Immature natural killer cell (primary cell): Measurements from ENCODE around the gene NDST3. TPM values are rescaled to one million over a fixed set of nuclear protein-coding genes. Genes with fewer than 3 reads are reported as not detected.

Experiments
- DNase-seq, 3 donors: peaks; one replicate each; pipeline ENCODE4 v3.0.0; 2022; ENCODE audit warnings: mixed read lengths in 1 of 3
- H3K27ac Mint-ChIP-seq, 6 donors: one replicate each; pipeline ENCODE4 v1.8.0; 2020; ENCODE audit warnings: mixed read lengths in 6 of 6, mild to moderate bottlenecking in 5 of 6, inconsistent platforms in 4 of 6, moderate library complexity in 3 of 6
- H3K27me3 Mint-ChIP-seq, 3 donors: one replicate each; pipeline ENCODE4 v1.8.0; 2020 to 2021; ENCODE audit warnings: low read depth in 3 of 3, mild to moderate bottlenecking in 3 of 3, mixed read lengths in 3 of 3, moderate library complexity in 3 of 3, inconsistent platforms in 1 of 3
- H3K36me3 Mint-ChIP-seq, 3 donors: one replicate each; pipeline ENCODE4 v1.8.0; 2020; ENCODE audit warnings: mixed read lengths in 3 of 3, inconsistent platforms in 2 of 3, mild to moderate bottlenecking in 2 of 3
- H3K4me1 Mint-ChIP-seq, 2 donors: one replicate each; pipeline ENCODE4 v1.8.0; 2020; ENCODE audit warnings: inconsistent platforms in 2 of 2, mild to moderate bottlenecking in 2 of 2, mixed read lengths in 2 of 2, moderate library complexity in 1 of 2
- H3K4me3 Mint-ChIP-seq, 5 donors: one replicate each; pipeline ENCODE4 v1.8.0; 2020; ENCODE audit warnings: mild to moderate bottlenecking in 5 of 5, mixed read lengths in 5 of 5, inconsistent platforms in 3 of 5, moderate library complexity in 3 of 5
- H3K9me3 Mint-ChIP-seq, 6 donors: one replicate each; pipeline ENCODE4 v1.8.0; 2020; ENCODE audit warnings: mild to moderate bottlenecking in 6 of 6, mixed read lengths in 6 of 6, inconsistent platforms in 4 of 6, moderate library complexity in 3 of 6
- polyA plus RNA-seq, 3 donors: library from polyadenylated mRNA; unstranded; fragments of 300-500 nt; fragmentation: Illumina TruSeq; gene quantifications; one replicate each; pipeline ENCODE4 v1.2.3, GENCODE V29; 2021

The NDST3 gene
- polyA plus RNA-seq, 3 donors from 2014 or later, result not detected

GRCh38 chr4:118035309-118035708, 1.0 kb downstream of the NDST3 start:
- no peak overlapping the region for H3K4me3 Mint-ChIP-seq
- no peak for DNase-seq
- no peak overlapping the region for H3K27ac Mint-ChIP-seq
- peaks cover 2 to 20% (median 8%) of the 10 kb centered on the region in 6 donors for H3K9me3 Mint-ChIP-seq
- H3K27me3 Mint-ChIP-seq, result peaks cover 3 to 11% (median 8%) of the 10 kb centered on the region in 3 donors
- H3K36me3 Mint-ChIP-seq, result peaks cover 0 to 4% (median 0%) of the 10 kb centered on the region in 3 donors
- H3K4me1 Mint-ChIP-seq, result peaks cover 0 to 5% of the 10 kb centered on the region in 2 donors

GRCh38 chr4:118036336-118036735, 2.0 kb downstream of the NDST3 start:
- Mint-ChIP-seq H3K9me3 (peaks cover 0 to 20% (median 8%) of the 10 kb centered on the region in 6 donors), H3K4me1 (peaks cover 0 to 5% of the 10 kb centered on the region in 2 donors), H3K36me3 (peaks cover 0 to 4% (median 0%) of the 10 kb centered on the region in 3 donors), H3K27ac (no peak overlapping the region), H3K4me3 (no peak overlapping the region), H3K27me3 (peaks cover 3 to 11% (median 6%) of the 10 kb centered on the region in 3 donors)
- no peak for DNase-seq

DNA sequence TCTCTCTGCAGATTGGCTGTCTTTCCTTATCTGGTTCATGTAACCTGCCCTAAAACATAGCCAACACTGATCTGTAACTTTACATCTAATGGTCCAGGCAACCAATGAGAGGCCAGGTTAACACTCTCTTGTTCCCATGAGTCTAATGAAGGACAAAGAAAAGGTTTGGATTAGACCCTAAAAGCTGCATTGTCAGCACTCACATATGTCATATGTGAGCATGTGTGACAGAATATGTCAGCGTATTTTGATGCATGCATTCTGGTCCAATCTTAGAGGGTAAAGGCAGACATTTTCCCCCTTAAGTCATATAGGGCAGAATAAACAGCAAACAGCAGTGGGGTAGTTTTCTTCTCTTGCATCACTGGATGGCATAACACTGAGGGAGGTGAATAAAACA, 3.7 kb downstream of the NDST3 start:
- no peak overlapping the region for H3K4me3 Mint-ChIP-seq
- no peak overlapping the region for H3K27ac Mint-ChIP-seq
- H3K4me1 Mint-ChIP-seq, result peaks cover 0 to 5% of the 10 kb centered on the region in 2 donors
- peaks cover 3% of the 10 kb centered on the region in 3 donors for H3K27me3 Mint-ChIP-seq
- no peak for DNase-seq
- H3K9me3 Mint-ChIP-seq, result peaks cover 0 to 14% (median 2%) of the 10 kb centered on the region in 6 donors
- H3K36me3 Mint-ChIP-seq, result peaks cover 0 to 4% (median 0%) of the 10 kb centered on the region in 3 donors

DNA sequence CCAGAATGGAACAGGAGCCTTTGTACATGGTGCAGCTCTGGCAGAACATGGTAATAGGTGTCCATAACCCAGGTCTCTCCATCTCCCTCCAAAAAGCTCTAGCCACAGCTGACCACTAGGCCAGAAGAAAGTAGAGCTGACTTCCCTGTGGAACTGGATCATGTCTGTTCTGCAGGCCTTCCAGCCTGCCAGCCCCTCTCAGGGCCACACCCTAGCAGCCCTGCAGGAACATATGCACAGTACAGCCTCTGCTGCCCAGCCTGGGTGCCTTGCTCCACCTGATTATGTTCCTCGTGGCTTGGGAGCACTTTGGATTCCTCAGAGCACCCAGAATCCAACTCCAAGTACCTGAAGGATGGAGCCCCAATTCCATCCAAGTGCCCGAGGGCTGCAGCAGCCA, 12.0 kb downstream of the NDST3 start:
- Mint-ChIP-seq H3K27me3 (no peaks in the 10 kb centered on the region), H3K4me3 (no peak overlapping the region)

GRCh38 chr4:118047043-118047442, 12.8 kb downstream of the NDST3 start:
- H3K36me3 Mint-ChIP-seq, result peaks cover 0 to under 1% (median 0%) of the 10 kb centered on the region in 3 donors
- H3K27ac Mint-ChIP-seq, result no peak overlapping the region
- H3K4me3 Mint-ChIP-seq, result no peak overlapping the region
- no peak for DNase-seq
- peaks cover 8 to 32% (median 9%) of the 10 kb centered on the region in 6 donors for H3K9me3 Mint-ChIP-seq
- H3K27me3 Mint-ChIP-seq, result no peaks in the 10 kb centered on the region
- no peaks in the 10 kb centered on the region for H3K4me1 Mint-ChIP-seq

More for the DNA sequence above, 12.0 kb downstream of the NDST3 start:
- Mint-ChIP-seq H3K9me3 (peaks cover 8 to 32% (median 9%) of the 10 kb centered on the region in 6 donors), H3K27ac (no peak overlapping the region), H3K4me1 (no peaks in the 10 kb centered on the region), H3K36me3 (no peaks in the 10 kb centered on the region)
- no peak for DNase-seq

DNA sequence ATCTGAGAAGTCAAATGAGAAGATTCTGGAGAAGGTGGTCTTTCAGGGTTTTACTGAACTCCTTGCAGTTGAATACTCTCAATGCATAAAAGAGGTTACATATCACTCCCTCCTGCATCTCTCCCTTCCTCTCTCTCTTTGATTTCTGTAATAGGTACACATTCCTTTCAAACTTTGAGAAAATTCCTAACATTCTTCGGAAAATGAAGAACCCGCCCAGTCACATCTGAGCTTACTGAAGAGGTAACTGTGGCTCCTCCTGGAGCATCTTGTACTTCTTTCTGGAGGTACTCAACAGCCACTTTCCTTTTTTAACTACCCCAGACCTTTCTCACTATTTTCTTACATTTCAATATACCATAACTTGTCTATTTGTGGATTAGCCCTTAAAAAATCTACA, 24.7 kb downstream of the NDST3 start:
- H3K4me3 Mint-ChIP-seq, result no peak overlapping the region
- DNase-seq, result no peak
- peaks cover 0 to 3% (median 0%) of the 10 kb centered on the region in 3 donors for H3K27me3 Mint-ChIP-seq
- no peaks in the 10 kb centered on the region for H3K36me3 Mint-ChIP-seq
- peaks cover 2 to 10% (median 4%) of the 10 kb centered on the region in 6 donors for H3K9me3 Mint-ChIP-seq
- no peak overlapping the region for H3K27ac Mint-ChIP-seq
- no peaks in the 10 kb centered on the region for H3K4me1 Mint-ChIP-seq

DNA sequence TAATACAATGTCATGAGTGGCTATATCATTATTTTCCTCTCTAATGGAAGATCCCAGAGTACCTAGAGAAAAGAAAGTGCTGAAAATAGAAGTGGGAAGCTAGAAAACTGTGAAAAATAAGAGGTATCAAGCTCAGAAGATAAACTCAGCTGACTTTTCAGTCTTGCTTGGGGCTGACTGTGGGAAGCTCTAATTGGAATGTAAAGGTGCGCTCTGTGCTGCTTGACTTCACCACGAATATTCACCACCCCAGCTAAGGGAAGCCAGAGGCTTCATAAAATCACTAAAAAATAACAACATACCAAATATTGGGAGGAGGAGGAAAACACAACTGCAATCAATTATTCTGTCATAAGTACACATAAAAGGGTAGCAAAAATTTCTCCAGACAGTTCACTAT, 25.1 kb downstream of the NDST3 start:
- Mint-ChIP-seq H3K4me3 (no peak overlapping the region), H3K27me3 (peaks cover 0 to 2% (median 0%) of the 10 kb centered on the region in 3 donors), H3K36me3 (no peaks in the 10 kb centered on the region), H3K27ac (no peak overlapping the region), H3K9me3 (peaks cover 2 to 10% (median 4%) of the 10 kb centered on the region in 6 donors), H3K4me1 (no peaks in the 10 kb centered on the region)
- no peak for DNase-seq

- peaks cover 0 to 4% (median 1%) of the 10 kb centered on the region in 3 donors for H3K27me3 Mint-ChIP-seq
- peaks cover 10 to 24% (median 14%) of the 10 kb centered on the region in 6 donors for H3K9me3 Mint-ChIP-seq
- H3K4me3 Mint-ChIP-seq, result no peak overlapping the region
- H3K36me3 Mint-ChIP-seq, result no peaks in the 10 kb centered on the region
- no peaks in the 10 kb centered on the region for H3K4me1 Mint-ChIP-seq
- no peak for DNase-seq
- no peak overlapping the region for H3K27ac Mint-ChIP-seq
Measured at GRCh38 chr4:118076958-118077766, 42.9 kb downstream of the NDST3 start.

GRCh38 chr4:118077767-118078105, 43.5 kb downstream of the NDST3 start:
- no peak for DNase-seq
- Mint-ChIP-seq H3K4me3 (no peak overlapping the region), H3K27ac (no peak overlapping the region)

GRCh38 chr4:118081434-118081833, 47.1 kb downstream of the NDST3 start:
- no peak for DNase-seq
- H3K9me3 Mint-ChIP-seq, result peaks cover 3 to 29% (median 6%) of the 10 kb centered on the region in 6 donors
- H3K4me1 Mint-ChIP-seq, result no peaks in the 10 kb centered on the region
- H3K4me3 Mint-ChIP-seq, result no peak overlapping the region
- peaks cover 1 to 2% (median 2%) of the 10 kb centered on the region in 3 donors for H3K27me3 Mint-ChIP-seq
- H3K36me3 Mint-ChIP-seq, result no peaks in the 10 kb centered on the region
- H3K27ac Mint-ChIP-seq, result no peak overlapping the region

More at GRCh38 chr4:118077767-118078105, 43.5 kb downstream of the NDST3 start:
- H3K27me3 Mint-ChIP-seq, result peaks cover 0 to 2% (median 1%) of the 10 kb centered on the region in 3 donors
- no peaks in the 10 kb centered on the region for H3K36me3 Mint-ChIP-seq
- H3K9me3 Mint-ChIP-seq, result peaks cover 10 to 24% (median 14%) of the 10 kb centered on the region in 6 donors
- H3K4me1 Mint-ChIP-seq, result no peaks in the 10 kb centered on the region

- H3K4me1 Mint-ChIP-seq, result no peaks in the 10 kb centered on the region
- DNase-seq, result no peak
- H3K27ac Mint-ChIP-seq, result no peak overlapping the region
- peaks cover 0 to 2% (median 2%) of the 10 kb centered on the region in 3 donors for H3K27me3 Mint-ChIP-seq
- H3K9me3 Mint-ChIP-seq, result peaks cover 2 to 27% (median 5%) of the 10 kb centered on the region in 6 donors
- no peaks in the 10 kb centered on the region for H3K36me3 Mint-ChIP-seq
- H3K4me3 Mint-ChIP-seq, result no peak overlapping the region
Measured at GRCh38 chr4:118082182-118082581, 47.9 kb downstream of the NDST3 start.

GRCh38 chr4:118085700-118086099, 51.4 kb downstream of the NDST3 start:
- Mint-ChIP-seq H3K27ac (no peak overlapping the region), H3K4me3 (no peak overlapping the region), H3K4me1 (no peaks in the 10 kb centered on the region), H3K9me3 (peaks cover 0 to 27% (median 5%) of the 10 kb centered on the region in 6 donors), H3K27me3 (peaks cover 0 to 2% (median 0%) of the 10 kb centered on the region in 3 donors), H3K36me3 (no peaks in the 10 kb centered on the region)
- DNase-seq, result no peak

DNA sequence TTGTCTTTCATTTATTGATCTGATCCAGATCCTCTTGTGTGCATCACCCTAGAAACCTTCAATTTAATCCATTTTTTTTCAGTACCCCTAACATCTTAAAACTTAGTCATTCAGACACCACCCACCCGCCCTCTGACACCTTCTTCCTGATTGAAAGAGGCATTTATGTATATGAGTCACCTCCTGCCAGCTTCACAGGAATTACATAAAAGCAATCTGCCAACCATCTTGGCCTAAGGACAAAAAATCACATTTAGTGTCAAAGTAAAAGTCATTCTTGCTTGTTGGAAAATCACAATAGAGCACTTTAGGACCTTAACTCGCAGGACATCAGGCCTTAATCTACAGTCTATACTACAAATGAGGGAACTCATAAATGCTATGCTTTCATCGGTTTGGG, 52.1 kb downstream of the NDST3 start:
- H3K27ac Mint-ChIP-seq, result no peak overlapping the region
- no peaks in the 10 kb centered on the region for H3K36me3 Mint-ChIP-seq
- H3K4me3 Mint-ChIP-seq, result no peak overlapping the region
- DNase-seq, result no peak
- peaks cover 0 to 2% (median 0%) of the 10 kb centered on the region in 3 donors for H3K27me3 Mint-ChIP-seq
- H3K4me1 Mint-ChIP-seq, result no peaks in the 10 kb centered on the region
- H3K9me3 Mint-ChIP-seq, result peaks cover 0 to 27% (median 5%) of the 10 kb centered on the region in 6 donors

- DNase-seq, result no peak
- no peak overlapping the region for H3K4me3 Mint-ChIP-seq
- peaks cover 0 to 2% (median 0%) of the 10 kb centered on the region in 3 donors for H3K27me3 Mint-ChIP-seq
- H3K4me1 Mint-ChIP-seq, result no peaks in the 10 kb centered on the region
- H3K36me3 Mint-ChIP-seq, result no peaks in the 10 kb centered on the region
- H3K27ac Mint-ChIP-seq, result no peak overlapping the region
- H3K9me3 Mint-ChIP-seq, result peaks cover 0 to 27% (median 5%) of the 10 kb centered on the region in 6 donors
Measured at GRCh38 chr4:118087366-118087765, 53.1 kb downstream of the NDST3 start.
